DND-41 (cell line): Measurements from ENCODE around the gene FERMT2.

ENCODE experiments used
- EZH2 ChIP-seq: IDR thresholded peaks from 3 replicates; pipeline ENCODE4 v1.6.1; 2012; ENCODE audit warnings: borderline replicate concordance, low read depth, mild to moderate bottlenecking, moderate library complexity, low read length, inconsistent platforms; ENCODE audit not compliant: severe bottlenecking
- TF ChIP-seq, protein P1 (sequence below): IDR thresholded peaks from 2 replicates; pipeline ENCODE4 v1.5.1; 2012; ENCODE audit warnings: borderline replicate concordance, low read length, moderate library complexity, mild to moderate bottlenecking; ENCODE audit not compliant: poor library complexity, severe bottlenecking; ENCODE audit errors: extremely low read depth

- TF ChIP-seq, protein P1, sequence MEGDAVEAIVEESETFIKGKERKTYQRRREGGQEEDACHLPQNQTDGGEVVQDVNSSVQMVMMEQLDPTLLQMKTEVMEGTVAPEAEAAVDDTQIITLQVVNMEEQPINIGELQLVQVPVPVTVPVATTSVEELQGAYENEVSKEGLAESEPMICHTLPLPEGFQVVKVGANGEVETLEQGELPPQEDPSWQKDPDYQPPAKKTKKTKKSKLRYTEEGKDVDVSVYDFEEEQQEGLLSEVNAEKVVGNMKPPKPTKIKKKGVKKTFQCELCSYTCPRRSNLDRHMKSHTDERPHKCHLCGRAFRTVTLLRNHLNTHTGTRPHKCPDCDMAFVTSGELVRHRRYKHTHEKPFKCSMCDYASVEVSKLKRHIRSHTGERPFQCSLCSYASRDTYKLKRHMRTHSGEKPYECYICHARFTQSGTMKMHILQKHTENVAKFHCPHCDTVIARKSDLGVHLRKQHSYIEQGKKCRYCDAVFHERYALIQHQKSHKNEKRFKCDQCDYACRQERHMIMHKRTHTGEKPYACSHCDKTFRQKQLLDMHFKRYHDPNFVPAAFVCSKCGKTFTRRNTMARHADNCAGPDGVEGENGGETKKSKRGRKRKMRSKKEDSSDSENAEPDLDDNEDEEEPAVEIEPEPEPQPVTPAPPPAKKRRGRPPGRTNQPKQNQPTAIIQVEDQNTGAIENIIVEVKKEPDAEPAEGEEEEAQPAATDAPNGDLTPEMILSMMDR = no peak
- TF ChIP-seq EZH2 = no peak
Observed at GRCh38 chr14:52948039-52948438, 2.8 kb downstream of the FERMT2 start.
